GM18520 (cell line): ENCODE measurements around the gene PRRC2B.
"Not testable (repeated sequence)": the region's sequence is repeated elsewhere in the genome, so short reads cannot be mapped to it uniquely, and the experiment has no call there.

Source experiments
- ATAC-seq: cut with Tn5 transposase; IDR thresholded peaks from one replicate; pipeline ENCODE4 v1.9.1; 2021; ENCODE audit not compliant: unreplicated experiment

The PRRC2B gene

GRCh38 chr9:131529597-131530545, 136.0 kb downstream of the PRRC2B start:
- no peak for ATAC-seq

- ATAC-seq = no peak
Measured at GRCh38 chr9:131530546-131530919, 136.6 kb downstream of the PRRC2B start.

- peak; percentile 67 for ATAC-seq
Measured at GRCh38 chr9:131530920-131531832, 137.3 kb downstream of the PRRC2B start, which contains the start of gene UCK1. TSS of gene UCK1 (minus strand) at chr9:131531263. CDS start at chr9:131531174, 89 bp downstream.

- no peak for ATAC-seq
Measured at GRCh38 chr9:131534721-131535237, 140.9 kb downstream of the PRRC2B start.

GRCh38 chr9:131537946-131538345, 144.1 kb downstream of the PRRC2B start:
- no peak for ATAC-seq

GRCh38 chr9:131539223-131539923, 145.5 kb downstream of the PRRC2B start:
- ATAC-seq = no peak

- ATAC-seq = no peak
Measured at GRCh38 chr9:131543141-131543540, 149.3 kb downstream of the PRRC2B start.

GRCh38 chr9:131545003-131545785, 151.3 kb downstream of the PRRC2B start, which contains the start of gene PRRT1B:
TSS of gene PRRT1B (plus strand) at chr9:131545523. CDS start at chr9:131545616, 93 bp downstream.
- ATAC-seq = no peak

- no peak for ATAC-seq
Measured at GRCh38 chr9:131545786-131546335, 152.0 kb downstream of the PRRC2B start.

- ATAC-seq = no peak
Measured at GRCh38 chr9:131546336-131547084, 152.6 kb downstream of the PRRC2B start.

GRCh38 chr9:131549186-131549585, 155.3 kb downstream of the PRRC2B start:
- not testable (repeated sequence) for ATAC-seq
